Measurements from ENCODE around the gene STXBP5. TPM values are rescaled to one million over a fixed set of nuclear protein-coding genes. Genes with fewer than 3 reads are reported as not detected.

Gene STXBP5
- total RNA-seq, 1 experiment from 2014 or later: 11.6 TPM

DNA sequence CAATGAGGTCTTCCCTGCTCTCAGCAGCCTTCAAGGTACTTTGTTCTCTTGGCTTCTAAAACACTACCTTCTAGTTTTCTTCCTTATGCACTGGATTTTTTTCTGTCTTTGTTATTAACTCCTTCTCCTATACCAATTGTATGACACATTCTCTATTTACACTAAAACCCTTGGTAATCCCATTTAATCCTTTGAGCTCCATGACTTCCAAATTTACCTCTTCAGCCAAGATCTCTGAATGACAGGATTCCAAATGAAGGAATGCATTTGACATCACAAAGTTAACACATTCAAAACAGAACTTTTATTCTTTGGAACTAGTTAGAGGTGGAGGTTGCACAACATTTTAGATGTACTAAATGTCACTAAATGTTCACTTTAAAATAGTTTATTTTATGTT lies 217.7 kb downstream of the STXBP5 start:
- H2BK5ac ChIP-seq (ENCODE audit: insufficient read length, low read length): no peak overlapping the region
- Mint-ChIP-seq H3K27ac (no peak overlapping the region), H3K9me3 (peaks cover 2 to 3% of the 10 kb centered on the region in 2 experiments; a peak in 2 of 5 replicates), H3K27me3 (ENCODE audit: low read depth) (peaks cover 8% of the 10 kb centered on the region; the same call in 1 of the 2 replicates), H3K36me3 (ENCODE audit: insufficient read depth in 1 of 3, low read depth in 3 of 3) (no peaks in the 10 kb centered on the region), H3K4me3 (no peak overlapping the region), H3K4me1 (peaks cover 17 to 21% of the 10 kb centered on the region in 2 experiments)
- peaks cover 3% of the 10 kb centered on the region; the same call in 1 of the 2 replicates for H3K4me1 ChIP-seq (ENCODE audit: insufficient read depth, low read length)
- no peak for DNase-seq
- no peak overlapping the region for H3K4ac ChIP-seq (ENCODE audit: low read depth, low read length)
- H2AFZ ChIP-seq (ENCODE audit: low read length): no peak overlapping the region
- no peak overlapping the region for H3K18ac ChIP-seq (ENCODE audit: insufficient read length, low read depth, low read length)
- H2AK5ac ChIP-seq (ENCODE audit: insufficient read length, low read length): no peak overlapping the region
- H3T11ph ChIP-seq (ENCODE audit: low read length): no peak overlapping the region
- H2BK120ac ChIP-seq (ENCODE audit: low read depth, low read length, poor library complexity, severe bottlenecking): no peak overlapping the region
- no peaks in the 10 kb centered on the region for H4K20me1 ChIP-seq (ENCODE audit: control insufficient read depth, insufficient read depth, insufficient read length)
- no peaks in the 10 kb centered on the region for H3K23me2 ChIP-seq (ENCODE audit: insufficient read length, low read depth, low read length, poor library complexity, severe bottlenecking)
- H3K4me2 ChIP-seq (ENCODE audit: insufficient read depth, insufficient read length, low read length): no peak overlapping the region
- no peak overlapping the region for H4K91ac ChIP-seq (ENCODE audit: insufficient read length, low read depth, low read length)
- no peak overlapping the region for H2BK20ac ChIP-seq (ENCODE audit: low read depth, low read length, poor library complexity, severe bottlenecking)
- no peak for TF ChIP-seq CTCF (conservative IDR thresholded peaks at IDR 0.05)
- no peak overlapping the region for H3K14ac ChIP-seq (ENCODE audit: insufficient read depth, low read length)
- H2BK12ac ChIP-seq (ENCODE audit: insufficient read length, low read depth, low read length): no peak overlapping the region
- H3K79me1 ChIP-seq (ENCODE audit: insufficient read depth, low read depth, low read length, poor library complexity, severe bottlenecking): no peaks in the 10 kb centered on the region
- H3K9me3 ChIP-seq (ENCODE audit: control insufficient read depth, low read depth, low read length): no peaks in the 10 kb centered on the region
- no peak overlapping the region for H3K27ac ChIP-seq (ENCODE audit: insufficient read length, low read depth, low read length)
- no peak overlapping the region for H2BK15ac ChIP-seq (ENCODE audit: low read depth, low read length)
- no peaks in the 10 kb centered on the region for H3K79me2 ChIP-seq (ENCODE audit: insufficient read depth, low read length)
- H4K8ac ChIP-seq (replicated peaks; ENCODE audit: insufficient read length, low read depth, low read length): no peak overlapping the region
- H3K56ac ChIP-seq (ENCODE audit: insufficient read length, low read depth, low read length): no peak overlapping the region
- no peaks in the 10 kb centered on the region for H3K27me3 ChIP-seq (ENCODE audit: insufficient read depth, low read length)
- no peak overlapping the region for H3K9ac ChIP-seq (ENCODE audit: extremely low read depth, insufficient read length, low read length)
- H3K23ac ChIP-seq (ENCODE audit: insufficient read length, low read depth, low read length): no peak overlapping the region
- H4K5ac ChIP-seq (ENCODE audit: insufficient read length, low read depth, low read length): no peak overlapping the region

All from H9 (cell line).